Mesendoderm (in vitro differentiated cells): ENCODE results near the gene ACSF2. TPM values are rescaled to one million over a fixed set of nuclear protein-coding genes. Genes with fewer than 3 reads are reported as not detected.

ENCODE experiments used
- DNase-seq: peaks from one replicate; pipeline ENCODE4 v3.0.0; 2013
- H2AK5ac ChIP-seq: 2 replicates; pipeline ENCODE4 v1.6.1; 2013; ENCODE audit warnings: low read length, inconsistent platforms
- H2BK120ac ChIP-seq: 2 replicates; pipeline ENCODE4 v1.6.1; 2013; ENCODE audit warnings: low read depth, mild to moderate bottlenecking, low read length, moderate library complexity, mixed read lengths
- H2BK15ac ChIP-seq: replicated peaks from 2 replicates; pipeline ENCODE4 v1.6.1; 2013; ENCODE audit warnings: low read depth, mild to moderate bottlenecking, moderate library complexity
- H2BK5ac ChIP-seq: 2 replicates; pipeline ENCODE4 v1.6.1; 2013; ENCODE audit warnings: low read length, inconsistent platforms
- H3K18ac ChIP-seq: 2 replicates; pipeline ENCODE4 v1.6.1; 2013; ENCODE audit warnings: mild to moderate bottlenecking, low read length, mixed read lengths
- H3K23ac ChIP-seq: one replicate; pipeline ENCODE4 v1.6.1; 2013; ENCODE audit warnings: low read length
- H3K27ac ChIP-seq: 2 replicates; pipeline ENCODE4 v1.5.1; 2013; ENCODE audit warnings: low read depth, mild to moderate bottlenecking, inconsistent platforms, low read length, moderate library complexity
- H3K27me3 ChIP-seq: 2 replicates; pipeline ENCODE4 v1.6.1; 2013; ENCODE audit warnings: low read length, control low read depth, mild to moderate bottlenecking, inconsistent platforms; ENCODE audit not compliant: insufficient read depth, poor library complexity
- H3K36me3 ChIP-seq: 2 replicates; pipeline ENCODE4 v1.6.1; 2013; ENCODE audit warnings: low read length, inconsistent platforms; ENCODE audit not compliant: control insufficient read depth, insufficient read depth
- H3K4ac ChIP-seq: one replicate; pipeline ENCODE4 v1.6.1; 2013; ENCODE audit warnings: low read depth, mild to moderate bottlenecking, low read length, moderate library complexity
- H3K4me1 ChIP-seq: 2 replicates; pipeline ENCODE4 v1.6.1; 2013; ENCODE audit warnings: low read depth, low read length, inconsistent platforms; ENCODE audit not compliant: control insufficient read depth
- H3K4me2 ChIP-seq: 2 replicates; pipeline ENCODE4 v1.6.1; 2013; ENCODE audit warnings: low read length
- H3K4me3 ChIP-seq: 2 replicates; pipeline ENCODE4 v1.5.1; 2013; ENCODE audit warnings: mild to moderate bottlenecking, low read length
- H3K56ac ChIP-seq: one replicate; pipeline ENCODE4 v1.6.1; 2013; ENCODE audit warnings: low read length
- H3K79me1 ChIP-seq: 2 replicates; pipeline ENCODE4 v1.6.1; 2013; ENCODE audit warnings: low read length, inconsistent platforms
- H3K79me2 ChIP-seq: 2 replicates; pipeline ENCODE4 v1.6.1; 2013; ENCODE audit warnings: mild to moderate bottlenecking, low read length; ENCODE audit not compliant: control insufficient read depth, insufficient read depth
- H3K9ac ChIP-seq: 2 replicates; pipeline ENCODE4 v1.6.1; 2013; ENCODE audit warnings: low read length, inconsistent platforms
- H4K5ac ChIP-seq: one replicate; pipeline ENCODE4 v1.6.1; 2013; ENCODE audit warnings: low read length
- H4K8ac ChIP-seq: one replicate; pipeline ENCODE4 v1.6.1; 2013; ENCODE audit warnings: low read depth, mild to moderate bottlenecking, control low read depth, low read length, moderate library complexity
- WGBS: extraction: QIAGEN DNeasy Blood & Tissue Kit; methylation state at CpG from one replicate; pipeline ENCODE4 v1.1.7; 2013; ENCODE audit warnings: low lambda C conversion rate, missing lambda C conversion rate; ENCODE audit not compliant: insufficient coverage; ENCODE audit errors: extremely low coverage; 5-methylcytosine and 5-hydroxymethylcytosine counted together
- small RNA-seq: library from polyadenylated mRNA; stranded (forward); fragments of <200 nt; extraction: miRNeasy Mini kit (QIAGEN cat#:217004); gene quantifications from one replicate; pipeline ENCODE3, GENCODE V24; 2013; ENCODE audit not compliant: insufficient read depth

ACSF2 gene

DNA sequence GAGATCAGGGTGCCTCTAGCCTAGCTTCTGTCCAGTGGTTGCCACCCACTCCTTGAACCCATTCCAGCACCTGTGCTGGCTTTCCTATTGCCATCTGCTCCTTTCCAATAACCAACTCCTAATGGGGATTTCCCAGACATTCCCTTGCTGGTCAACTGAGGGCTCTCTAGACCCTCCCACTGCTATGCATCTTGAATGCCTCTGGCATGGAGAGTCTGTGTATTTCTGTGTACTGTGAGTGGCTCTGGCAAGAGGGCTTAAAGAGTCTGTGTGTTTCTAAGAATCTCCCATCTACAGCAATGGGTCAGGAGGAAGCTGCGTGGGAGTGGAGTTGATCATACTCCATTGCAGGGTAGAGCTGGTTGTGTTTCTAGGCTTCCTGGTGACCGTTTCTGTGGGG is 95.5 kb downstream of the ACSF2 start:
- no peaks in the 10 kb centered on the region for H3K79me2 ChIP-seq
- H3K27me3 ChIP-seq = no peaks in the 10 kb centered on the region
- H2AK5ac ChIP-seq = no peak overlapping the region
- H2BK5ac ChIP-seq = no peak overlapping the region
- H3K4me3 ChIP-seq = no peak overlapping the region
- H3K36me3 ChIP-seq = no peaks in the 10 kb centered on the region
- H2BK15ac ChIP-seq = no peak overlapping the region
- no peaks in the 10 kb centered on the region for H3K4me1 ChIP-seq
- DNase-seq = no peak
- H3K9ac ChIP-seq = no peak overlapping the region
- no CpG with 5 or more reads among the region's 2 CpGs for WGBS
- no peak overlapping the region for H4K8ac ChIP-seq
- H3K18ac ChIP-seq = no peak overlapping the region
- no peak overlapping the region for H2BK120ac ChIP-seq
- no peak overlapping the region for H3K27ac ChIP-seq
- no peaks in the 10 kb centered on the region for H3K79me1 ChIP-seq
- H4K5ac ChIP-seq = no peak overlapping the region
- H3K23ac ChIP-seq = no peak overlapping the region
- no peak overlapping the region for H3K4ac ChIP-seq
- no peak overlapping the region for H3K4me2 ChIP-seq
- no peak overlapping the region for H3K56ac ChIP-seq

DNA sequence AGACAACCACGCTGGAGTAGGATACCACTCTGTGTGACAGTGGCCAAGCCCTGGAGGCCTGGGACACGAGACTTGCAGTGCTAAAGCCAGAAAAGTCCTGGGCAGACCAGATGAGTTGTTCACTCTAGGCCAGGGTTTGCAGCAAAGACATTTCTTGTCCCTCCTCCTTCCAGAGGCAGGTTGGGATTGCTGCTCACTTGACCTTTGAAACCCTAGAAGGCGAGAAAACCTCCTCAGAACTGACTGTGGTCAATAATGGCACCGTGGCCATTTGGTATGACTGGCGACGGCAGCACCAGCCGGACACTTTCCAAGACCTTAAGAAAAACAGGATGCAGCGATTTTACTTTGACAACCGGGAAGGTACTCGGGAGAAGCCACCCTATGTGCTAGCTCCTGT is 96.7 kb downstream of the ACSF2 start:
- DNase-seq = no peak

DNA sequence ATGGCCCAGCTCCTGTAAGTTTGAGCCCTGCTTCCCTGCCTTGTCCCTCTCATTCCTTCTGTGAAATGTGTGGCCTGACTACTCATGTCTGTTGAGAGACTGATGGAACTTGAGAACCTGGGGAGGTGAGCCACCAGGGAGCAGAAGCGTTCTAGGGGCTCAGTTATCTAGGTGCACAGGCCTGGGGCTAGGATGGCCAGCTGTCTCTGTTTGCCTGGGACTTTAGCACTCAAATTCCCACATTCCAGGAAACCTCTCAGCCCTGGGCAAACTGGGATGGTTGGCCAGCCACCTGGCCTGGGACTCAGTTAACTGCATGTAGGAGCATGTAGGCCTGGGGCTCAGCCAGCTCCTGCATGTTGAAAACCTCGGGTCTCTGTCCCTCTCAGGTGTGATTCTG is 97.2 kb downstream of the ACSF2 start:
- Histone ChIP-seq H3K9ac (no peak overlapping the region), H3K4me3 (no peak overlapping the region), H3K79me1 (no peaks in the 10 kb centered on the region), H3K79me2 (no peaks in the 10 kb centered on the region), H3K4ac (no peak overlapping the region), H3K27ac (no peak overlapping the region), H3K18ac (no peak overlapping the region), H3K4me2 (no peak overlapping the region), H3K4me1 (no peaks in the 10 kb centered on the region), H2AK5ac (no peak overlapping the region), H3K23ac (no peak overlapping the region), H2BK5ac (no peak overlapping the region), H3K27me3 (no peaks in the 10 kb centered on the region), H4K8ac (no peak overlapping the region), H4K5ac (no peak overlapping the region), H2BK15ac (no peak overlapping the region), H3K56ac (no peak overlapping the region), H3K36me3 (no peaks in the 10 kb centered on the region), H2BK120ac (no peak overlapping the region)
- no CpG with 5 or more reads among the region's 2 CpGs for WGBS
- no peak for DNase-seq

More for the DNA sequence above, 96.7 kb downstream of the ACSF2 start:
- Histone ChIP-seq H3K4me2 (no peak overlapping the region), H4K8ac (no peak overlapping the region), H2BK120ac (no peak overlapping the region), H3K4me3 (no peak overlapping the region), H3K79me2 (no peaks in the 10 kb centered on the region), H2BK15ac (no peak overlapping the region), H3K27me3 (no peaks in the 10 kb centered on the region), H3K56ac (no peak overlapping the region), H4K5ac (no peak overlapping the region), H3K23ac (no peak overlapping the region), H3K36me3 (no peaks in the 10 kb centered on the region), H3K9ac (no peak overlapping the region), H3K4me1 (no peaks in the 10 kb centered on the region), H3K79me1 (no peaks in the 10 kb centered on the region), H2AK5ac (no peak overlapping the region), H2BK5ac (no peak overlapping the region), H3K18ac (no peak overlapping the region), H3K27ac (no peak overlapping the region), H3K4ac (no peak overlapping the region)
- WGBS = no CpG with 5 or more reads among the region's 10 CpGs

Small RNAs within 50 kb of the gene (small RNA-seq; reads per million reads assigned to genes)
- not detected for gene RF00019
